NCI-H2081 (cell line): ENCODE results near the gene MEX3B.
"Not testable (repeated sequence)": the region's sequence is repeated elsewhere in the genome, so short reads cannot be mapped to it uniquely, and the experiment has no call there.

Experiments used
- DNase-seq, 2 experiments: peaks; one replicate each; lab custom pipeline; 2025; lab: John Stamatoyannopoulos, UW

MEX3B gene

DNA sequence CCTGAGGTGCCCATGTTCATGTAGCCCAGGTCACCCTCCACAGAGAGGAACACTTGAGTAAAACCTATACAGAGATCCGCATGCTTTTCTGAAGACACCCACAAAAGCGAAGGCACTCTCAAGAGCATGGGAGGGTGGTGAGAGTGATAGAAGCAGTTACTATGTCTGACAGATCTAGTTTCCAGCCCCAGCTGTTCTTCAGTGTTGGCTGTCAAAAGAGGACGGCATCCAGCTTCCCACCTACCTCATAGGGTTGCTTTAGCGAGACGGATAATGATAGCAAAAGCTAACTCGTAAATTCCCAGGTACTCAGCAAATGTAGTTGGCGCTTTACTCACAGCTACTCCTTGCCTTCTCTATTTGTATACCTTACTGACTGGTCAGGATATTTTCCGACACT lies 3.0 kb upstream of the MEX3B start:
- DNase-seq, result no peak

DNA sequence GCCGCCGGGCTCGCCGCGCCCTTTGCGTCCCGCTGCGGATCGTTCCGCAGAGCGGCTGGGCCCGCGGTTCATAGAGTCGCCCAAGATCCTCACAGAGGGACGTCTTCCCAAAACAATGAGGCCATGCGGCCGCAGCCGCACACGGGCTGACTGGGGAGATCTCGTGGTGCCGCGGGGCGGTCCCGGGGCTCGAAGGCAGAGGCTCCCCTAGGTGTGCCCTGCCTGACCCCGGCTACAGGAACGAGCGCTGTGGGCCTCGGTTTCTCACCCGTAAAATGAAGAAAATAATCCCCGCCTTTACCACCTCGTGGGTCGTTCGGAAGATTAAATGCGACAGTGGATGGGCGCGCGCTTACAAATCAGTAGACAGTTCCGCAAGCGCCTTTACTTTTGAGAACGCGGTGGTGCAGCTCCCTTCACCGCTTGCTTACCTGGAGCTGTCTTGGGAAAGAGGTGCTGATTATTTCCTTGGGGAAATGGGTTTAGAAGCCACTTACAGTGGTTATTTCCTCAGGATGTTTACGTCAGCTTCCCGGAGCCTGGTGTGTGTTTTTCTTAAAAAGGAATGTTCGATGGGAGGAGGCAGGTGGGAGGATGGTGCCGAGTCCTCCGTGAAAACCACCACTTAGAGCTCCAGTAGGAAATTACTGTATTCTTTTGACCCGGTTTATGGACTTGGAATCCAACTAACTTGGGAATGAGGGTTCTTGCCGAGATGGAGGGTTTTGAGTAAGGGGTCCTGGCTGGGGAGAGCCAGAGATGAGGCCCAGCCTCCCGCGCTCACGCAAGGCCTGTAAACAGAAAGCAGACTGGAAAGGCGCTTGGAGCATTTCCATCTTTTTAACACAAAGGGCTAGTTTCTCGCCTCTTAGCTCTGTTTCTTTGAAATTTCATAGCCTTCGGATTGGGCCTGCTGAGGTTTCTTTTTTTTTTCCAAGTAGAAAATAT lies 1.9 kb upstream of the MEX3B start:
- no peak for DNase-seq

DNA sequence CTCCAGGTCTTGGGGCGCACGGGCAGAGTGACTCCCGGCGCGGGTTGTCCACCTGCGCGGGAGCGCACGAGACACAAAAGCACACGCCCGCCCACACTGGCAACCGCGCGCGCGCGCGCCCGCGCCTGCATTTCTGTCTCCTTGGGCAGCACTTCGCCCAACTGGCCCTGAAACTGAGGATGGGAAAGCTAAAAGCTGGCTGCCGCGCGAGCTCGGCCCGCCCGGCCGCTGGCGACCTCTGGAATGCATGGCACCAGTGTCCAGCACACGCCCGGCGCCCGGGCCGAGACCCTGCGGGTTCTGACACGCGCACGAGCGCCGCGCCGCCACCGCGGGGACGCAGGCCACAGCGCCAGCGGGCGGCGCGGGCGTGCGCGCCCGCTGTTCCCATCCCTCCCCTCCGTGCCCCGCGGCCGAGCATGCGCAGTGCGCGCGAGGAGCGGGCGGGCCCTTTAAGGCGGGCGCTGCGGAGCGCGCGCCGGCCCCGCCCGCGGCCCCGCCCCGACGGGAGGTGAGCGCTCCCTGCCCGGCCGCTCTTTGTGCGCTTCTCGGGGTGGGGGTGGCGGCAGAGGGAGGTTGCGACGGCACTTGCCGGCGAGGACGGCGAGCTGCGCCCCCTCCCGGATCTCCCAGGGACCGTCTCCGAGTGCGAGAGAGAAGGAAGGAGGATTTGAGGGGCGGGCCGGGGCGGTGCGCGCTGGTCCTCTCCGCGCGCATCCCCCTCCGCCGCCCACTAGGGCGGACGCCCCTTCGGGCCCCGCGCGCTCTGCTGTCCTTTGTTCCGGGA lies 1.0 kb upstream of the MEX3B start:
- DNase-seq, result peak; percentile 94

DNA sequence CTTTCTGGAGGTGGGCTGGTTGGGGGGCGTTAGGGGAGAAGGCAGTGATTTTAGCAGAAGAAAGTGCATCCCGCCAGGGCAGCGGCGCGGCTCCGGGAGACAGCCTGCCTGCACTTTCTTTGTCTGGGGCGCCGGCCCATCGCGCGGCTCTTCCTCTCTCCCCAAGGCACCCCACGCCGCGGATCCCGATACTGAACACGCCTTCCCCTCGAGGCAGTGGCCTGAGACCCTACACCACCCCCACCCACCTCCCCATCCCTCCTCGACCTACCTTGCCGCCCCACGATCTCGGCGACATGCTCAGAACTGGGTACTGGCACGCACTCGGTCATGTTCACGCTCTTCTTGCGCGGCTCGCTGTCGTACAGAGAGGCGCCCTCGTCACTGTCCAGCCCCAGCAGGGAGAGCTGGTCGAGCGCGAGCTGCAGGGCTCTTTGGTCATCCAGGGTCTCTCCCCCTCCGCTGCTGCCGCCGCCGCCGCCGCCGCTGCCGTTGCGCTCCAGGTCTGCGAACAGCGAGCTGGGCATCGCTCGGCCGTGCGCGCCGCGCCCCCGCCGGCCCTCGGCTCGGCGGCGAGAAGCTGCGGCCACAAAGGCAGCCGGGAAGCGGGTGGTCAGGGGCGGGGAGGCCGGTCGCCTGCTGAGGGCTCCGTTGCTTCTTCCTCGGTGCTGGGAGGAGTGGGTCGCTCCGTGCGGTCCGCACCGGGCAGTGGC lies 483 bp downstream of the MEX3B start:
- DNase-seq, result peak; percentile 36 to 44

DNA sequence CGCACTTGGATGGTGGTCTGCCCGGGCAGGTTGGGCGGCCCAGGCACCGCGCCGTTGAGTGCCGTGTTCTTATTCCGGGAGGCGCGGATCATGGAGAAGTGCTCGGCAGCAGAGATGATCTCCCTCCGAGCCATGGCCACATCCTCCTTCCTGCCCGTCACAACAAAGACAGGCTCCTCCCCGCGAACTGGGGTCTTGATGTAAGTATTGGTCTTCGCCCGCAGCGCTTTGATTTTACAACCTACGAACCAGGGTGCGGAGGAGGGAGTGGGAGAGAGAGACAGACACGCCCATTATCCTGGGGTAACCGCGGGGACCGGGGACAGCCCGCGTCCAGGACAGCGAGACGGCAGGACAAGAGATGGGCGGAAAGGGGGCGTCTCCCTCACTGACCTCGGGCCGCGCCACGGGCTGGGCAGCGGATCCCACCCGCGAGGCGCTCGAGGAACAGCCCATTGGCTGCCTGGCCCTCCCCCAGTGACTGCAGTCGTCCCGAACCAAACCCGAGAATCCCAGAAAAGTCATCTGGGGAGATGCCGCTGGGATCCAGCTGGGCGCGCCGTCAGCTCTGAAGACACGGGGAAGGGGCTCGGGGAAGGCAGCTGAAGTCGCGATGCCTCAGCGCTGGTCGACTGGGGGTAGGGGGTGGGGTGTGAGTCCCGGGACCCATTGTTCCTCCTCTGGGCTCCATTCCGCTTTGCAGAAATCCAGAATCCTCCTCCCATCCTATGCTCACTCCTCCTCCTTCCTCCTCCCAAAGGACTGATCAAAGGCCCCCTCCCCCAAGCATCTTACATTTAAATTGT lies 1.2 kb downstream of the MEX3B start:
- peak; percentile 6 to 56 for DNase-seq

DNA sequence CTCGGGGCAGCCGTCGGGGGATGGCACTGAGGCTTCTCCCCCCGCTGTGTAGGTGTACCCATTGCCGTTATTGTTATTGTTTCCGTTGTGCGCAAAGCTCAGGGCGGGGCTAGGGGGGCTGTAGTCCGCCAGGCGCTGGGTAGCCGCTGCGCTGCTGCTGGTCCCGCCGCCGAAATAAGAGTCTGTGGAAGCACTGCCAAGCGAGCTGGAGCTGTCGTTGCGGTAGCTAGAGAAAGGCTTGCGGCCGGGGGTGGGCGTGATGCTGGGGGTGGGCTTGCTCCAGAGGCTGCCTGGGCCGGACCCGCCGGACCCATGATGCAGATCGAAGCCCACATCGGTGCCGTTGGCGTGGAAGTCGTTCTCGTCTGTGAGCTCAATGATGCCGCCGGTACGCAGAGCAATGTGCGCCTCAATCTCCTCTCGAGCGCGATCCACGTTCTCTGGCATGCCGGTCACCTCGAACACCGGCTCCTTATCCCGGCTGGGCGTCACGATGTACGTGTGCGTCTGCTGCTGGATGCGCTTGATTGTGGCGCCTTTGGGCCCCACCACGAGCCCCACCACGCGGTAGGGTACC lies 1.9 kb downstream of the MEX3B start:
- DNase-seq, result no peak

DNA sequence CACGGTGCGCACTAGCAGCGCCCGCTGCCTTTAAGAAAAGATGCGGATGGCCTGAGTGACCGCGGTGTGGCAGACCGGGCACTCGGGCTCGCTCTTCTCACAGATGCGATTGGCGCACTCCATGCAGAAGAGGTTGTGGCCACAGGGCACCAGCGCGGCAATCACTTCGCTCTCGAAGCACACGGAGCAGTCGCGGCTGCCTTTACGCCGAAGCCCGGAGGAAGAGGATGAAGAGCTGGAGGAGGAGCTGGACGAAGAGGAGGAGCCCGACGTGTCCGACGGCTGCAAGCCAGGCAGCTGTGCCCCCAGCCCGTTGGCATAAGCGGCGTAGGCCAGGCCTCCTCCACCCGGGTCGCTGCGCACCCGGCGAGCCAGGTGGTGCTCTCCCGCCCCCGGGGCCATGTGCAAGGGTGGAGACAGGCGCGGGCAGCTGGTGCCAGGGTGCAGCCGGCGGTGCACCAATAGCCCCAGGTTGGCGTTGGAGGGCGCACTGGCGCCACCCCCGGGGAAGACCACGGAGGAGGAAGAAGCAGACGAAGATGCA lies 2.6 kb downstream of the MEX3B start:
- no peak for DNase-seq

DNA sequence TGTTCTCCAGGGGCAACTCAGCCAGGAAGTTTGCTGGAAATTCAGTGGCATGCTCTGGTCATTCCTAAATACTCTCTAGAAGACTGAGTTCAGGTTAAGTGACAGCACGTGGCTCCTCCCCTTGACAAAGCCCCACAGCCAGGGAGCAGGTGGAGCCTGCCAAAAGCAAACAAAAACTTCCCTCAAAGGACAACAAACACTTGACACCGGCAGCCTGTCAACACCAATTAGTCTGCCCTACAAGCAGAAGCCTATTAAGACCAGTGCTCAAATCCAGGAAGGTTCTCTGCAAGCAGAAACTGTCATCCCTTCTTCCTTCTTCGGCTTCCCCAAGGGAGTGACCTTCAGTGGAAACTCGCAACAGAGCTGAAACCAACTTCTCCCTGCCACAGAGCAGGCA lies 5.0 kb downstream of the MEX3B start:
- peak; percentile 50 to 86 for DNase-seq

DNA sequence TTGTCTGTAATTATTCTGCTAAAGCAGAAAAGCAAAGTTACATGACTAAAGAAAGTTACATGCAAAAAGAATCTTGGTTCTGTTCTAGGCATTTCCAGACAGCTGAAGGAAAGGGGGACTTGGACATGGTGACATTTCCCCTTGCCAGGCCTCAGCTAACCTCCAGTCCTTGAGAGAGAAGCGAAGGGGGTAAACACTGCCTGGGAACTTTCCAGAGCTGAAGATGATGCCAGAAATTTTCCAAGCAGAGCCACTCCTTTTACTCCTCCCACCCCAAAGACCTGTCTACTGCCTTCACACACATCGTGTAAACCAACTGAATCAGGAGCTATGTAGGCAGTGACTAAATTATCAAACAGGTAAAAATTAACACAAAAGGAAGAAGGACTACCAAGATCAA lies 5.4 kb downstream of the MEX3B start:
- DNase-seq, result no peak

DNA sequence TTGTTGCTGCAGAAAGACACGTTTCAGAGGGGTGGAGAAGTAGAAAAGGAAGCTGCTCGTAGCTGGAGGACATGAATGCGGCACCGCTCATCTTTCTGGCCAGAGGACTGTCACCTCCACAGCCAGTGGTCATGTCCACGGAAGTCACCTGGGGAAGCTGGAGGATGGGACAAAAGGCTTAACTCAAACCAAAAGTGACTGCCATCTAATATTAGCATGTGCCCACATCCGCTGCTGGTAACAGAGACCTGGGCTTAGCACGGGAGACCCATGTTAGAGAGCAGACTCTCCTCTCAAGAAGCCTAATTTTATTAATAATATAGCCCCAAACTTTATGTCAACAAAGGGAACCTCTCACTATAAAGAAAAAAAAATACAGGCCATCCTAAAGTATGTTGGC lies 5.9 kb downstream of the MEX3B start:
- no peak for DNase-seq

DNA sequence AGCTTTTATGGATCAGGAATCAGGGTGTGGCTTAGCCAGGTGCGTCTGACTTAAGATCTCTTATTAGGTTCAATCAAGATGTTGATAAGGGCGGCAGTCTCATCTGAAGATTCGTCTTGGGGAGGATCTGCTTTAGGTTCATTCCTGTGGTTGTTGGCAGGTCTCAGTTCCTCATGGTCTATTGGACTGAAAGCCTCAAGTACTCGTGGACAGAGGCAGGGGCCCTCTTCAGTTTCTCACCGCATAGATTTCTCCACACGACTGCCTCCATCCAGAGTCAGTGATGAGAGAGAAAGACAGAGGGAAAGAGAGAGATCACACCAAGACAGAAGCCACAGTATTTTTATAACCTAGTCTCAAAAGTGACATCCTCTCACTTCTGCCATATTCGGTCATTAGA lies 9.4 kb downstream of the MEX3B start:
- DNase-seq, result no peak

DNA sequence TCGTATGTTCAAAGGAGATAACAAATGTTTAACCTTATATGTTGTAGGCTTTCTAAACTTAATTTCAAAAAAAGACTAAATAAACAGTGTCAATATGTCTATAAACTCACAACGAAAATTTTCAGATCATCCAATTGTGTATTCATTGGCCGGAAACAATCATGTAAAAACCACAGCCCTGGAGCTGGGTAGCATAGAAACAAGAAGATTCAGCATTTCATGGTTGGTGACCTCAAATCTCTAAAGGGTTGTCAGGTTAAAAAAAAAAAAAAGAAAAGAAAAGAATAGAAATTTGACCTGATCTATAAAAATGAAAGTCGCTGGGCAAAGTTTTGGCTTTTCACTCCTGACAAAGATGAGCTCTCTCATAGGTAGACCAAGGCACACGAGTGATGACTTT lies 13.9 kb downstream of the MEX3B start:
- no peak for DNase-seq

DNA sequence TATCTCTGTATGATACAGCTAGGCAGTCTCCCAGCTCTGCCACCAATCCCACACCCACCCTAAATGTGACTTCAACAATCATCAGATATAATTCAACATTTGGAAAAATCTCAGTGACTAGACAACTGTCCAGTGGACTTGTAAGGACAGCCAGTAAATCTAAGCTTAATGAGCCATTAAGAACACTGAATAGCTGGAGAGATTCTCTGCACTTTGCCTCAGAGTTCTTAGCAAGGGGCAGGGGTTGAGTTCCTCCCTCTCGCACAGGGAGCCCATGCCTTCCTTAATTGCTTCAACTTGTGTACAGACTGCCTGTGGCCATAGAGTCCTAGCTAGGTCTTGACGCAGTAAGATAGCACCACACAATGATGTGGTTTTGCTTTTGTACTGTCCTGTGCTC lies 15.6 kb downstream of the MEX3B start:
- no peak for DNase-seq

DNA sequence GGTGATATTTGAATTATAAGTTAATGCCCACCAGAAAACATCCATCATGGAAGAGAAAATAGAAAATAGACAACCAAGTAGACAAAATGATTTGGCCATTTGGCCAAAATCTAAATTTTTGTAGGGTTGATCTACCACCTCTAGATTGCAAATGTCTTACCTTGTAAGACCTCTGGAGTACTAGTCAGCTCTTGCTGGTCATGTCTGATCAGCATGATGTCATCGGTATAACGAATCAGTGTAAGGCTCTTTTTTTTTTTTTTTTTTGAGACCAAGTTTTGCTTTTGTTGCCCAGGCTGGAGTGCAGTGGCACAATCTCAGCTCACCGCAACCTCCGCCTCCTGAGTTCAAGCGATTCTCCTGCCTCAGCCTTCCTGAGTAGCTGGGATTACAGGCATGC lies 17.7 kb downstream of the MEX3B start:
- not testable (repeated sequence) for DNase-seq

DNA sequence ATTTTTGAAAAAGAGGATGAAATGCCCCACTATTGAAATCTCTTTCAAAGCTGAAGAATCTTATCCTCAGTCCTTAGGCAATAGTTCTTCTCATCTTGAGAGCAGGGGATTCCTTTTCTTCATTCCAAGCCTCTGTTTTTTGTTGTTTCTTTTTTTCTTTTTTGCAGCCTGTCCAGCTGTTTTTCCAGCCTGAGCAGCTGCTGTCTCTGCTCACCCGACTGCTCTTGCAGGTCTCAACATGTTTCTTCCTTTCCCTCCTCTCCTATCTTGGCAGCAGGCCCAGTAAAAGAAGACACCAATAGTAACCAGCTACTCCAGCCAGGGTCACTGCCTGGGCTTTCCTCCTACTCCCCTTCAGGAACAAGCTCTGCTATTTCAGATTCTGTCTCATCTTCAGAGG lies 23.8 kb downstream of the MEX3B start:
- DNase-seq, result peak; percentile 9 to 75

DNA sequence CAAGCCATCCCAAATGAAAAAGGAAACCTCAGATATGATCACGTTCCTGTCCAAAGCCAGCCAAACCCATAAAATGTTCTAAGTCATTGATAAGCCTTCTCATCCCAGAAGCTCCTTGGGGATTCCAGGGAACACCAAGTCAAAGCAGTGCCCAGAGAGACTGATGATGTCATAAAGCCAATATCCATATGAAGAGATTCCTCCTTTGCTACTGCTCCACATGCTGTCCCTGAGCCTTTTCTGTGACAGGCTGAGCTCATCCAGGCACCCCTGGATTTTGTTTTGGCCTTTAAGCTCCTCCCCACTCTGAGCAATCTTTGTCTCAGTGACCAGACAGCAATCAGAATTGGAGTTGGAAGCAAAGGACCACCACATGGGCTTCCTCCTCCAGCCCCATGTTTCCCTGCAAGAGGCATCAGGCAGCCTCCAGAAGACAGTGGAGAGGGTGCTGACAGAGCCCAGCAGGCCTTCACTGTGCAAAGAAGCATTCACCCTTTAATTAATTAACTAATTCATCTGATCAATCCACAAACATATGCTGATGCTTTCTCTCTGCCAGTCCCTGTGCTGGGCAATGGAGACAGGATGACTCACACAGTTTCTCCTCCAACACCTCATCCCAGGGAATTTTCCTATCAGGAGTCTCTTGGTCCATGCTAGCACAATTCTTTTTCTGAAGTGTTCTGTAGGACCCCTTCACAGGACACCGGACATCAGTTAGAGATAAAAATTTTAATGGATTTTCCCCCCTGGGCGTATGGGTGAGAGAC lies 25.0 kb downstream of the MEX3B start:
- no peak for DNase-seq

DNA sequence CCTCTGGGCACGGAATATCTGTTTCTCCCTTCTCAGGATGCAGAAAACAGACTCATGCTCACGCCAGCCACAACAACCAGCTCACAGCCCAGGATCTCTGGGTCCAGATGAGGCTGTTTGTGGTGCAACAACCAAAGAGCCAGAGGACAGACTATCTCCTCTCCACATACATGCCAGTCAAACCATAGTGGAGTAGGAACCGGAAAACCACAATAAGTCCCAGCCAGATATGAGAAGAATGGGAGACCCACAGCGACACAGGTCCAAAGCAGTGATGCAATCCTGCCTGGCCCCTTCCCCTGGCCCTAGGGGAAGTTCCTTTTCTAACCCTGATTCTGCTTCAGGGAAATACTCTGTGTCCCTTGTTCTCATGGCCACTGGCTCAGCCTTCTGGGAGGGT lies 27.6 kb downstream of the MEX3B start:
- no peak for DNase-seq

DNA sequence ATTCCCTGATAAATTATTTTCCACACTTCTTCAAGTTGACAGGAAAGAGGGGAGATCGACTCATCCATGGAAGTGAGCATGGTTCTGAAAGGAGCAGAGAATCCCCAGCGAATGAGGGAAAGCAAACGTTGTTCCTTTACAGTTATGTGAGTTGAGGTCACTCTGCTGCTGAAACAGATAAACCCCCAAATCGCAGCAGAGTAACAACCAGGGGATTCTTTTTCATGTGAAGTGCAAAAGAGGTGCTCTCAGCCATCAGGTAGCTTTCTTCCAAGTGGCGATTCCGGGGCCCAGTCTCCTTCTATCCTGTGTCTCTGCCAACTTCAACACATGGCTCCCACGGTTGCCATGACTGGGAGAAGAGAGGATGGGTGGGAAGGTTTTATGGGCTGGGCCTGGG lies 28.2 kb downstream of the MEX3B start:
- no peak for DNase-seq

DNA sequence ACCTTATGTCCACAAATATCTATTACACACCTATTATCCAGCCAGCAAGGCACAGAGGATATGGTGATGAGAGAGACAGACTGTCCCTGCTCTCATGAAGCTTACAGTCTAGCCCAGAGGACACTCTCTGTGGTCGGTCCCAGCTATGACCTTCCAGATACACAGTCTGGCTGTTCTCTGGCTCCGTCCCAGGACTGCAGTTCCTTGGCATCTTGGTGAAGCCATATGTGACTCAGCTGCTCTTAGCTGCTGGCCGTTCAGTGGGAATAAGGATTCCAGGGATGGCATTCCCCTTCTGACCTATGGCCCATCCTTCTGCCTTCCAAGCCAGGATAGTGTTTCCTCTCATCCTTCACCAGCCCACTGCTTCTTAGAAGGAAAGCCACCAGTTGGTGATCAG lies 30.8 kb downstream of the MEX3B start:
- DNase-seq, result no peak

DNA sequence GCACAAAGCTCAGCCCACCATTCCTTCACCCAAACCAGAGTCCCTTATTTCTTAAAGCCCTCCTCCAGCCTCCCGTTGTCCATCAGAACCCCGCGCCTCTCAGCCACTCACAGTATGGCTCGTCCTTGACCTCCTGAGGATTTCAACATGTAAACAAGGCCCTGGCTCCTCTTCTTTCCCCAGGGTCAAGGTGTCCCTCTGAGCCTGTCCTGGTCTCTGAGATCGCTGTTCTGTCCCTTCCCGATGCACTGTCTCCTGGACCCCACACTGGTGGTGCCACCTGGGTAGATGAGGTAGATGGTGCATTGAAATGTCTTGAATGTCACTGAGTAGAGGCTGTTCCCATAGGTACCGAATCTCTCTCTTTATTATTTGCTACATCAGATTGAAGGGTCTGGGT lies 32.9 kb downstream of the MEX3B start:
- no peak for DNase-seq
